Esophagus muscularis mucosa (tissue), 4 donors: ENCODE measurements around the gene KCNQ1. TPM values are rescaled to one million over a fixed set of nuclear protein-coding genes. Genes with fewer than 3 reads are reported as not detected.
A peak's percentile ranks its signal among the peaks of the same experiment; 100 is the strongest.

Experiments used
- DNase-seq: peaks from one replicate; pipeline ENCODE4 v3.0.0-alpha.2; 2017; ENCODE audit errors: extremely low spot score
- H3K27ac ChIP-seq, 4 donors: fragments of 200-600 bp; sonication (generic); replicated peaks in 1 of 4; 1 replicate in 3 of 4; 2 replicates in 1 of 4; pipeline ENCODE4 v1.5.1; 2016 to 2019; ENCODE audit warnings: mild to moderate bottlenecking in 1 of 4
- H3K27me3 ChIP-seq, 4 donors: fragments of 200-600 bp; sonication (generic); one replicate each; pipeline versions ENCODE4 v1.5.1 to v1.6.0; 2016 to 2019
- H3K36me3 ChIP-seq, 4 donors: fragments of 200-600 bp; sonication (generic); one replicate each; pipeline ENCODE4 v1.5.1; 2016 to 2019
- H3K4me1 ChIP-seq, 4 donors: fragments of 200-600 bp; sonication (generic); one replicate each; pipeline ENCODE4 v1.5.1; 2016 to 2019
- H3K4me3 ChIP-seq, 4 donors: fragments of 200-600 bp; sonication (generic); 1 replicate in 2 of 4; 2 replicates in 2 of 4; pipeline ENCODE4 v1.5.1; 2016 to 2019; ENCODE audit warnings: mild to moderate bottlenecking in 4 of 4, moderate library complexity in 1 of 4
- H3K9me3 ChIP-seq, 4 donors: fragments of 200-600 bp; sonication (generic); 1 replicate in 3 of 4; 2 replicates in 1 of 4; pipeline ENCODE4 v1.5.1; 2016 to 2019
- EP300 ChIP-seq: sonication (generic); formaldehyde crosslinking; IDR thresholded peaks from one replicate; pipeline ENCODE4 v1.6.1; 2017; ENCODE audit warnings: antibody characterized with exemption
- POLR2A ChIP-seq: fragments of 450-650 bp; IDR thresholded peaks from one replicate; pipeline ENCODE4 v1.6.1; 2017; ENCODE audit warnings: antibody characterized with exemption, moderate library complexity, mild to moderate bottlenecking, low read depth
- POLR2AphosphoS5 ChIP-seq, 2 donors: sonication (generic); formaldehyde crosslinking; IDR thresholded peaks; one replicate each; pipeline ENCODE4 v1.6.1; 2017; ENCODE audit warnings: antibody characterized with exemption in 2 of 2
- WGBS: methylation state at CpG from one replicate; pipeline ENCODE4 v1.1.5; 2018; 5-methylcytosine and 5-hydroxymethylcytosine counted together
- intact Hi-C: fragments of 100-400 bp; cut with DNase I; formaldehyde crosslinking; loops from one replicate; pipeline ENCODE4 v1.15.1; 2023
- total RNA-seq, 4 donors: library from RNA; depleted of rRNA; stranded (reverse); fragments of >200 nt; gene quantifications; one replicate each; pipeline versions ENCODE4 v1.1.0 to v1.2.1, GENCODE V29; 2016
- TF ChIP-seq, protein P1 (sequence below), 3 experiments: fragments of 200-600 bp in 2 of 3; fragments of 450-650 bp in 1 of 3; sonication (generic) in 2 of 3; IDR thresholded peaks; one replicate each; pipeline ENCODE4 v1.5.1; 2017 to 2019; ENCODE audit warnings: antibody characterized with exemption in 3 of 3, mild to moderate bottlenecking in 2 of 3, moderate library complexity in 1 of 3

The KCNQ1 gene
- total RNA-seq, 4 donors from 2014 or later = 2.1 to 5.9 (median 4.3) TPM

DNA sequence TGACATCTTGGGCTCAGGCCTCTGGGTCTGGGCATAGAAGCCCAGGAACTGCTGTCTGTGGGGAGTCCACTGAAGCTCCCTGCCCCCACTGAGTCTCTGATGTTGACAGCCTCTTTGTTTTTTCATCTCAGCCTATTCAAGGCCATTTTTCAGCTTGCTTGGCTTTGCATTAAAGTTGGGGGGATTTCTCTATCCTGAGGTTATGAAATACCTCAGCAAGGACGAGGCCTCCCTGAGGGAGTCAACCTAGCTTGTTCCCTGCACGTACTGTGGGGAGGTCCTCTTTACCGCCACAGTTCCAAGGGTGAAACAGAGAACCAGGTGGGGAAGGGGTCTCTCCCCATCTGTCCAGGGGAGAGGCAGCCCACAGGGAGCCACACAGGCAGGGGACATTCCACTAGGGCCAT, 246.6 kb downstream of the KCNQ1 start:
- Histone ChIP-seq H3K9me3 (no peaks in the 10 kb centered on the region), H3K4me1 (peaks cover 43 to 92% (median 90%) of the 10 kb centered on the region in 4 donors), H3K27me3 (no peaks in the 10 kb centered on the region), H3K27ac (no peak overlapping the region), H3K36me3 (no peaks in the 10 kb centered on the region), H3K4me3 (no peak overlapping the region)
- TF ChIP-seq POLR2A (no peak), EP300 (no peak), POLR2AphosphoS5 (IDR thresholded peaks at IDR 0.05) (no peak)
- TF ChIP-seq, protein P1, sequence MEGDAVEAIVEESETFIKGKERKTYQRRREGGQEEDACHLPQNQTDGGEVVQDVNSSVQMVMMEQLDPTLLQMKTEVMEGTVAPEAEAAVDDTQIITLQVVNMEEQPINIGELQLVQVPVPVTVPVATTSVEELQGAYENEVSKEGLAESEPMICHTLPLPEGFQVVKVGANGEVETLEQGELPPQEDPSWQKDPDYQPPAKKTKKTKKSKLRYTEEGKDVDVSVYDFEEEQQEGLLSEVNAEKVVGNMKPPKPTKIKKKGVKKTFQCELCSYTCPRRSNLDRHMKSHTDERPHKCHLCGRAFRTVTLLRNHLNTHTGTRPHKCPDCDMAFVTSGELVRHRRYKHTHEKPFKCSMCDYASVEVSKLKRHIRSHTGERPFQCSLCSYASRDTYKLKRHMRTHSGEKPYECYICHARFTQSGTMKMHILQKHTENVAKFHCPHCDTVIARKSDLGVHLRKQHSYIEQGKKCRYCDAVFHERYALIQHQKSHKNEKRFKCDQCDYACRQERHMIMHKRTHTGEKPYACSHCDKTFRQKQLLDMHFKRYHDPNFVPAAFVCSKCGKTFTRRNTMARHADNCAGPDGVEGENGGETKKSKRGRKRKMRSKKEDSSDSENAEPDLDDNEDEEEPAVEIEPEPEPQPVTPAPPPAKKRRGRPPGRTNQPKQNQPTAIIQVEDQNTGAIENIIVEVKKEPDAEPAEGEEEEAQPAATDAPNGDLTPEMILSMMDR (IDR thresholded peaks at IDR 0.05) = no peak
- intact Hi-C loops = no loop called here
- DNase-seq = no peak
- 77% methylated on average over 3 of the region's 3 CpGs for WGBS

DNA sequence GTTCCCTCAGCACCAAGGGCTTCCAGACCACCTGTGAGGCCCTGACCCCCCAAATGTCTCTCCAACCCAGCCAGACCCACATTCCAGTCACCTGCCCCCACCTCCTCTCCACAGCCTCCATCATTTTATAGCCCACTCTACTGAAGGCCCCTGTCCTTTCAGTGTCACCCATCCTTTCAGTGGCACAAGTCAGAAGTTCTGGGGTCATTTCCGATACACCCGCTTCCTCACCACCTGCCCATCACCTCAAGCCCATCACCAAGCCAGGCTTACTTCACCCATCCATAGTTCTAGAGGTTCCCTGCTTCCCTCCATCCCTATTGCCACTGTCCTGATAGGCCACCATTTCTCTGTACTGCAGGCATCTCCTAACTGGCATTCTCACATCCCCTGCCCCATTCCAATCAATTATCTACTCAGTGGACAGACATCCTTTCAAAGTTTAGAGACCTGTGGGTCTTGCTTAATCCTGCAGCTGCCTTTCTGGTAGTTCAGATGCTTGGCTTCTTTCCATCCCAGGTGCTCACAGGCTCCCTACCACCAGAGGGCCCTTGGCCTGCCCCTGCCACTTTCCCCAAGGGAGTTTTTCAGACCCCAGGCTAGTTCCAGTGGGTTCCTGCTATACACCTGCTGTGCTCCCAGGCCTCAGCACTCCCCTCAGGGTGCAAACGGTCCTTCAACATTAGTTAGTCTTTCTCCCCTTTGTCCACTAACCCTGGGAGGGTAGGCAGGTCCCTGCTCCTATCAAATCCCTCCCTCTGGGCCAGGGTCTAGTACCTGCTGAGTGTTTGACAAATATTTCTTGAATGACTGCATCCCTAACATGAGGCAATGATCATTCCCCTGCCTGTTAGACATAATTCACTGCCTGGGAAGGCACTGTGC, 247.4 kb downstream of the KCNQ1 start:
- 86% methylated on average over 3 of the region's 3 CpGs for WGBS
- no peak for DNase-seq
- H3K9me3 ChIP-seq = no peaks in the 10 kb centered on the region
- intact Hi-C loops = no loop called here
- no peak overlapping the region for H3K4me3 ChIP-seq
- H3K4me1 ChIP-seq = peaks cover 43 to 95% (median 88%) of the 10 kb centered on the region in 4 donors
- H3K27ac ChIP-seq = no peak overlapping the region
- H3K27me3 ChIP-seq = no peaks in the 10 kb centered on the region
- no peak for TF ChIP-seq EP300
- TF ChIP-seq, protein P1 (IDR thresholded peaks at IDR 0.05) = peak in 2 of 3 experiments; percentile 34 to 45
- no peaks in the 10 kb centered on the region for H3K36me3 ChIP-seq

DNA sequence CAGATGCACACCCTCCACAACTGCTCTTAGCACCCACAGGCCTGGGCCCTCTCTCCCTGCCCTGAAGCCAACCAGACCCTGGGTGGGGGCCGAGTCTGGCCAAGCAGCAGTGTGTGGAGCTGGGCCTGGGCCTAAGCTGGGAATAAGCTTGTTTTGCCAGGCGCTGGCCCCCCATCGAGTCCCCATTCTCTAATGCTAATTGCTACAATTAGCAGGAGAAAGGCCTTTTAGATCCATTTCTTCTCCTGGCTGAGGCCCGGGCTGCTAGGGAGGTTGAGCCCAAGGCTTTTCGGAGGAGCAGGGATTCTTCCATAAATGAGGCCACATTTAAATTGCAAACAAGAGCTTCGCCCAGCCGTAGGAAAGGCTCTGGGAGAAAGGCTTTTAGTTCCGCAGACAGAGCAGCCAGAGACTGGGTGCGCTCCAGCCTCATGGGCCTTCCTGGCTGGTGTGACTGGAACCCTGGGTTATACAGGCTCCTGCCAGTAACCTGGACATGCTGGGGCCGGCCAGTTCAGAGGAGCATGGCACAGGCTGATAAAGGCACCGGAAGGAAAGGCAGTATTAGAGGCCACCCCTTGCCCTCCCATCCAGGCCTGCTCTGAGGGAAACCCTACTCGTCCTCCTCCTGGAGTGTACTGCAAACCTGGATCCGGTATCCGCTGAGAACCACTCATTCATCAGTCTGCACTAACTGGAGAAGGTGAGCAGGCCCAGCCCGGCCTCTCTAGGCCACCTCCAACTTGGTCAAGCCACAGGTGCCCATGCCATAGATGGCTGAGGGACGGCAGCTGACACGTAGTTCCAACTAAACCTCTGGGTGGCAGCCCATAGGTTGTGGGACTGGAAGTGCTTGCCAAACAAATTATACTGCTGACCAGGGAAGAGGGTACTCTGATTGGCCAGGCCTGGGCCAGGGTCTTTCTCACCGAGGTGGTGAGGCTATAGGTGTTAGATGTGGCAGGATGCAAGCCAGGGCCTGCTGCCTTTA, 248.8 kb downstream of the KCNQ1 start:
- peaks cover 32 to 87% (median 79%) of the 10 kb centered on the region in 4 donors for H3K4me1 ChIP-seq
- H3K4me3 ChIP-seq = no peak overlapping the region
- no peaks in the 10 kb centered on the region for H3K36me3 ChIP-seq
- intact Hi-C loops = no loop called here
- DNase-seq = no peak
- no peaks in the 10 kb centered on the region for H3K9me3 ChIP-seq
- 82% methylated on average over 14 of the region's 18 CpGs for WGBS
- H3K27ac ChIP-seq = no peak overlapping the region
- TF ChIP-seq, protein P1 (IDR thresholded peaks at IDR 0.05) = no peak
- TF ChIP-seq POLR2AphosphoS5 (IDR thresholded peaks at IDR 0.05) (no peak), POLR2A (no peak), EP300 (no peak)
- H3K27me3 ChIP-seq = no peaks in the 10 kb centered on the region

- Histone ChIP-seq H3K27me3 (no peaks in the 10 kb centered on the region), H3K4me1 (peaks cover 30 to 78% (median 73%) of the 10 kb centered on the region in 4 donors), H3K4me3 (no peak overlapping the region), H3K36me3 (no peaks in the 10 kb centered on the region), H3K9me3 (no peaks in the 10 kb centered on the region), H3K27ac (no peak overlapping the region)
- intact Hi-C loops = no loop called here
- no peak for DNase-seq
- TF ChIP-seq POLR2AphosphoS5 (IDR thresholded peaks at IDR 0.05) = no peak
- 75% methylated on average over 7 of the region's 7 CpGs for WGBS
Measured at GRCh38 chr11:2694495-2694894, 249.7 kb downstream of the KCNQ1 start.
